GM23338 (cell line): ENCODE data around the gene LRP1B. TPM values are rescaled to one million over a fixed set of nuclear protein-coding genes. Genes with fewer than 3 reads are reported as not detected.

Experiments used
- ATAC-seq: fragments of 200-7000 bp; cut with Tn5 transposase; 3 replicates; pipeline ENCODE4 v1.9.1; 2020
- DNase-seq: peaks from one replicate; pipeline ENCODE4 v3.0.0-alpha.2; 2015; ENCODE audit warnings: low spot score
- H2AFZ ChIP-seq: fragments of 200-600 bp; sonication (generic); 2 replicates; pipeline ENCODE4 v1.8.0; 2016; ENCODE audit warnings: antibody characterized with exemption, mild to moderate bottlenecking, moderate library complexity
- H3F3A ChIP-seq: fragments of 200-600 bp; sonication (generic); replicated peaks from 2 replicates; pipeline ENCODE4 v1.8.0; 2017; ENCODE audit warnings: antibody characterized with exemption, mixed run types, low read depth
- H3K27ac ChIP-seq: fragments of 200-600 bp; sonication (generic); 2 replicates; pipeline ENCODE4 v1.6.1; 2016; ENCODE audit warnings: low read depth
- H3K27me3 ChIP-seq: fragments of 200-600 bp; sonication (generic); 2 replicates; pipeline ENCODE4 v1.8.0; 2016; ENCODE audit warnings: mild to moderate bottlenecking, mixed run types, moderate library complexity; ENCODE audit not compliant: insufficient read depth
- H3K36me3 ChIP-seq: fragments of 200-600 bp; sonication (generic); 2 replicates; pipeline ENCODE4 v1.8.0; 2016; ENCODE audit warnings: mild to moderate bottlenecking; ENCODE audit not compliant: insufficient read depth
- H3K4me1 ChIP-seq: fragments of 200-600 bp; sonication (generic); 2 replicates; pipeline ENCODE4 v1.8.0; 2016; ENCODE audit warnings: mild to moderate bottlenecking, moderate library complexity; ENCODE audit not compliant: insufficient read depth
- H3K4me2 ChIP-seq: fragments of 200-600 bp; sonication (generic); 2 replicates; pipeline ENCODE4 v1.7.1; 2017; ENCODE audit warnings: mixed run types
- H3K4me3 ChIP-seq: fragments of 200-600 bp; sonication (generic); 2 replicates; pipeline ENCODE4 v1.6.1; 2016; ENCODE audit warnings: mixed run types
- H3K79me2 ChIP-seq: fragments of 200-600 bp; sonication (generic); replicated peaks from 2 replicates; pipeline ENCODE4 v1.8.0; 2017; ENCODE audit warnings: mild to moderate bottlenecking; ENCODE audit not compliant: insufficient read depth
- H3K9me2 ChIP-seq: fragments of 200-600 bp; sonication (generic); 2 replicates; pipeline ENCODE4 v1.8.0; 2017; ENCODE audit not compliant: insufficient read depth
- H4K20me1 ChIP-seq: fragments of 200-600 bp; sonication (generic); replicated peaks from 2 replicates; pipeline ENCODE4 v1.8.0; 2017; ENCODE audit warnings: mild to moderate bottlenecking; ENCODE audit not compliant: insufficient read depth
- H3K27ac Mint-ChIP-seq: 2 replicates; pipeline ENCODE4 v1.8.0; 2020; ENCODE audit warnings: inconsistent platforms, mild to moderate bottlenecking, moderate library complexity, mixed read lengths
- H3K27me3 Mint-ChIP-seq: 3 replicates; pipeline ENCODE4 v1.8.0; 2022; ENCODE audit warnings: low read depth, mild to moderate bottlenecking, moderate library complexity, mixed read lengths, inconsistent platforms; ENCODE audit not compliant: insufficient read depth, poor library complexity
- H3K36me3 Mint-ChIP-seq: 3 replicates; pipeline ENCODE4 v1.8.0; 2021; ENCODE audit warnings: low read depth, mild to moderate bottlenecking, inconsistent platforms, moderate library complexity, mixed read lengths
- H3K4me1 Mint-ChIP-seq: 3 replicates; pipeline ENCODE4 v1.8.0; 2020; ENCODE audit warnings: mild to moderate bottlenecking, inconsistent platforms, mixed read lengths
- H3K4me3 Mint-ChIP-seq: 3 replicates; pipeline ENCODE4 v1.8.0; 2021; ENCODE audit warnings: moderate library complexity, mild to moderate bottlenecking, inconsistent platforms, mixed read lengths
- H3K9me3 Mint-ChIP-seq: 3 replicates; pipeline ENCODE4 v1.8.0; 2020; ENCODE audit warnings: moderate library complexity, mild to moderate bottlenecking, inconsistent platforms, mixed read lengths
- CREB1 ChIP-seq: fragments of 250-450 bp; sonication (Bioruptor Pico); IDR thresholded peaks from 2 replicates; pipeline ENCODE4 v1.5.0; 2020; ENCODE audit warnings: low read depth, mild to moderate bottlenecking, moderate library complexity
- CTCF ChIP-seq, 2 experiments: fragments of 200-600 bp in 1 of 2; sonication (generic) in 1 of 2; conservative IDR thresholded peaks; 2 replicates each; pipeline versions ENCODE4 v1.5.1 to v1.6.1; 2016 to 2017; ENCODE audit warnings: antibody characterized with exemption in 2 of 2, low read depth in 2 of 2, mild to moderate bottlenecking in 2 of 2, moderate library complexity in 1 of 2
- ETS1 ChIP-seq: IDR thresholded peaks from 2 replicates; pipeline ENCODE4 v1.6.1; 2016; ENCODE audit warnings: antibody characterized with exemption
- EZH2 ChIP-seq: fragments of 200-600 bp; sonication (generic); IDR thresholded peaks from one replicate; pipeline ENCODE4 v1.8.0; 2017; ENCODE audit warnings: antibody characterized with exemption, mild to moderate bottlenecking, low read depth; ENCODE audit not compliant: unreplicated experiment
- EZH2phosphoT487 ChIP-seq: fragments of 200-600 bp; sonication (generic); IDR thresholded peaks from one replicate; pipeline ENCODE4 v1.8.1; 2018; ENCODE audit warnings: antibody characterized with exemption; ENCODE audit not compliant: unreplicated experiment
- JUNB ChIP-seq: IDR thresholded peaks from one replicate; pipeline ENCODE4 v1.6.1; 2016; ENCODE audit warnings: antibody characterized with exemption; ENCODE audit not compliant: unreplicated experiment
- NANOG ChIP-seq: IDR thresholded peaks from 2 replicates; pipeline ENCODE4 v1.6.1; 2016; ENCODE audit warnings: antibody characterized with exemption, borderline replicate concordance
- POLR2AphosphoS5 ChIP-seq: IDR thresholded peaks from 2 replicates; pipeline ENCODE4 v1.6.1; 2016; ENCODE audit warnings: antibody characterized with exemption, low read depth
- REST ChIP-seq: IDR thresholded peaks from one replicate; pipeline ENCODE4 v1.6.1; 2018; ENCODE audit warnings: antibody characterized with exemption; ENCODE audit not compliant: unreplicated experiment
- STAT1 ChIP-seq: IDR thresholded peaks from one replicate; pipeline ENCODE4 v1.6.1; 2016; ENCODE audit warnings: antibody characterized with exemption; ENCODE audit not compliant: unreplicated experiment
- ZNF114 ChIP-seq: fragments of 250-450 bp; sonication (Bioruptor Pico); IDR thresholded peaks from 2 replicates; pipeline ENCODE4 v1.5.0; 2020; ENCODE audit warnings: mild to moderate bottlenecking, moderate library complexity
- ZNF331 ChIP-seq: fragments of 250-450 bp; sonication (Bioruptor Pico); IDR thresholded peaks from 2 replicates; pipeline ENCODE4 v1.5.0; 2020; ENCODE audit warnings: low read depth, mild to moderate bottlenecking, moderate library complexity
- ZNF462 ChIP-seq: fragments of 250-450 bp; sonication (Bioruptor Pico); IDR thresholded peaks from 2 replicates; pipeline ENCODE4 v1.5.0; 2020; ENCODE audit warnings: mild to moderate bottlenecking, moderate library complexity
- polyA plus RNA-seq: library from polyadenylated mRNA; unstranded; fragments of >200 nt; fragmentation: Nextera tagmentation; extraction: Ambion mirVana; gene quantifications from 2 replicates; pipeline ENCODE4 v1.2.1, GENCODE V29; 2016
- total RNA-seq: library from RNA; depleted of rRNA; stranded (reverse); fragments of >200 nt; shearing (Covaris generic); gene quantifications from 2 replicates; pipeline ENCODE4 v1.2.3, GENCODE V29; 2014

LRP1B gene
- total and polyA plus RNA-seq, 2 experiments from 2014 or later, result 0.15 to 0.97 TPM

- Histone ChIP-seq H3F3A (no peaks in the 10 kb centered on the region), H3K4me3 (no peak overlapping the region), H3K4me1 (no peaks in the 10 kb centered on the region; the same call in 1 of the 2 replicates), H3K27me3 (no peaks in the 10 kb centered on the region), H2AFZ (no peak overlapping the region), H3K36me3 (no peaks in the 10 kb centered on the region), H3K79me2 (no peaks in the 10 kb centered on the region), H3K9me2 (no peaks in the 10 kb centered on the region), H4K20me1 (no peaks in the 10 kb centered on the region), H3K4me2 (no peak overlapping the region), H3K27ac (no peak overlapping the region)
- H3K4me3 Mint-ChIP-seq, result no peak overlapping the region
- H3K27me3 Mint-ChIP-seq, result no peaks in the 10 kb centered on the region
- TF ChIP-seq EZH2phosphoT487 (no peak), CTCF (conservative IDR thresholded peaks at IDR 0.05; ENCODE audit: low read depth in 2 of 2) (no peak), NANOG (no peak), ZNF114 (CRISPR knock-in tag) (no peak), ZNF462 (CRISPR knock-in tag) (no peak), STAT1 (no peak), EZH2 (no peak), ETS1 (no peak), ZNF331 (CRISPR knock-in tag) (no peak), POLR2AphosphoS5 (no peak), JUNB (no peak), REST (no peak), CREB1 (no peak)
- H3K36me3 Mint-ChIP-seq, result no peaks in the 10 kb centered on the region
- ATAC-seq, result no peak
- peaks cover 9% of the 10 kb centered on the region for H3K4me1 Mint-ChIP-seq
- DNase-seq, result no peak
- H3K27ac Mint-ChIP-seq, result no peak overlapping the region
- H3K9me3 Mint-ChIP-seq, result no peaks in the 10 kb centered on the region
These were observed 241.7 kb downstream of the LRP1B start for GRCh38 chr2:141888987-141889555.
